ENCODE measurements around the gene NME4. TPM values are rescaled to one million over a fixed set of nuclear protein-coding genes. Genes with fewer than 3 reads are reported as not detected.
A peak's percentile ranks its signal among the peaks of the same experiment; 100 is the strongest.

NME4 gene
- total and polyA plus RNA-seq, 2 donors (not counting 1 experiment from before 2014, with no cell fraction given) = 48.7 to 61.9 TPM

- Histone ChIP-seq H3K79me2 (ENCODE audit: control insufficient read depth, insufficient read depth, low read length) (peaks cover 71% of the 10 kb centered on the region), H3K9me3 (ENCODE audit: control extremely low read depth in 1 of 3, control insufficient read depth in 2 of 3, insufficient read depth in 1 of 3, low read length in 2 of 3) (peaks cover 0 to 4% (median 0%) of the 10 kb centered on the region in 3 donors), H3K36me3 (replicated peaks in 1 of 2; ENCODE audit: control extremely low read depth in 1 of 2, control insufficient read depth in 1 of 2, extremely low read depth in 1 of 2, insufficient read depth in 2 of 2, low read length in 1 of 2) (peaks cover 2 to 22% of the 10 kb centered on the region in 2 experiments), H3K9ac (ENCODE audit: low read length) (no peak overlapping the region), H3K27me3 (replicated peaks in 1 of 4; ENCODE audit: control extremely low read depth in 1 of 4, control insufficient read depth in 3 of 4, insufficient read depth in 4 of 4, low read length in 3 of 4) (no peaks in the 10 kb centered on the region), H3K4me2 (replicated peaks; ENCODE audit: low read depth, low read length, poor library complexity, severe bottlenecking) (peak overlapping the region; percentile 11), H3K4me1 (ENCODE audit: control insufficient read depth in 2 of 2, insufficient read depth in 2 of 2, low read length in 2 of 2) (peaks cover 17 to 32% of the 10 kb centered on the region in 2 donors), H2AFZ (ENCODE audit: insufficient read depth, low read depth, low read length, poor library complexity, severe bottlenecking) (no peak overlapping the region), H4K20me1 (ENCODE audit: control insufficient read depth, insufficient read depth, low read length, poor library complexity, severe bottlenecking) (peaks cover 81% of the 10 kb centered on the region), H3K27ac (ENCODE audit: low read length in 2 of 2) (peak overlapping the region in 1 of 2 donors; percentile 9), H3K4me3 (ENCODE audit: control extremely low read depth in 1 of 5, extremely low read depth in 1 of 5, insufficient read depth in 1 of 5, low read depth in 2 of 5, low read length in 4 of 5) (no peak overlapping the region)
- ChIA-PET CTCF (interaction anchor here (0.7 to 2.3 kb wide), 2 partner anchors 73 to 242 kb away, joined by 3 to 6 read pairs; no protein-coding TSS in a partner anchor), POLR2A (interaction anchor here (0.6 kb wide), 1 partner anchor 10 kb away, joined by 3 read pairs; no protein-coding TSS in a partner anchor)
- Mint-ChIP-seq H3K9me3 (ENCODE audit: insufficient read depth) (no peaks in the 10 kb centered on the region), H3K4me1 (peaks cover 42% of the 10 kb centered on the region), H3K27ac (peak overlapping the region; percentile 79), H3K27me3 (no peaks in the 10 kb centered on the region), H3K4me3 (peak overlapping the region; percentile 6)
- TF ChIP-seq EZH2 (IDR thresholded peaks at IDR 0.05; ENCODE audit: borderline replicate concordance, insufficient read depth, low read depth, low read length, poor library complexity, severe bottlenecking) (no peak), CTCF (IDR thresholded peaks at IDR 0.05) (no peak)
- no peak for ATAC-seq (ENCODE audit: low read depth)
- WGBS (ENCODE audit: insufficient coverage) = 46% methylated on average over 4 of the region's 7 CpGs
- DNase-seq = peak; percentile 8
- intact Hi-C loops (cut with micrococcal nuclease) = no loop called here
These were observed 47.8 kb upstream of the NME4 start for GRCh38 chr16:349211-349610.

GRCh38 chr16:350203-350602 lies 46.8 kb upstream of the NME4 start:
- H3K4me2 ChIP-seq (replicated peaks; ENCODE audit: low read depth, low read length, poor library complexity, severe bottlenecking) = no peak overlapping the region
- DNase-seq = peak; percentile 6
- Mint-ChIP-seq H3K4me1 (peaks cover 40% of the 10 kb centered on the region), H3K4me3 (peak overlapping the region; percentile 67), H3K27ac (peak overlapping the region; percentile 16), H3K9me3 (ENCODE audit: insufficient read depth) (no peaks in the 10 kb centered on the region), H3K27me3 (no peaks in the 10 kb centered on the region)
- peaks cover 61% of the 10 kb centered on the region for H3K79me2 ChIP-seq (ENCODE audit: control insufficient read depth, insufficient read depth, low read length)
- POLR2A ChIA-PET = no interaction called here
- H4K20me1 ChIP-seq (ENCODE audit: control insufficient read depth, insufficient read depth, low read length, poor library complexity, severe bottlenecking) = peaks cover 72% of the 10 kb centered on the region
- no peak overlapping the region for H3K9ac ChIP-seq (ENCODE audit: low read length)
- TF ChIP-seq EZH2 (IDR thresholded peaks at IDR 0.05; ENCODE audit: borderline replicate concordance, insufficient read depth, low read depth, low read length, poor library complexity, severe bottlenecking) = no peak
- TF ChIP-seq CTCF (IDR thresholded peaks at IDR 0.05) = no peak
- WGBS (ENCODE audit: insufficient coverage) = 100% methylated on average over 5 of the region's 8 CpGs
- no peak overlapping the region for H3K4me3 ChIP-seq (ENCODE audit: control extremely low read depth in 1 of 5, extremely low read depth in 1 of 5, insufficient read depth in 1 of 5, low read depth in 2 of 5, low read length in 4 of 5)
- intact Hi-C loops (cut with micrococcal nuclease) = no loop called here
- CTCF ChIA-PET = interaction anchor here (1.5 to 2.3 kb wide), 2 partner anchors 232 to 243 kb away, joined by 6 to 7 read pairs; no protein-coding TSS in a partner anchor
- ATAC-seq (ENCODE audit: low read depth) = no peak
- H2AFZ ChIP-seq (ENCODE audit: insufficient read depth, low read depth, low read length, poor library complexity, severe bottlenecking) = no peak overlapping the region
- H3K27ac ChIP-seq (ENCODE audit: low read length in 2 of 2) = no peak overlapping the region
- peaks cover 17 to 32% of the 10 kb centered on the region in 2 donors for H3K4me1 ChIP-seq (ENCODE audit: control insufficient read depth in 2 of 2, insufficient read depth in 2 of 2, low read length in 2 of 2)
- no peaks in the 10 kb centered on the region for H3K27me3 ChIP-seq (replicated peaks in 1 of 4; ENCODE audit: control extremely low read depth in 1 of 4, control insufficient read depth in 3 of 4, insufficient read depth in 4 of 4, low read length in 3 of 4)
- H3K36me3 ChIP-seq (replicated peaks in 1 of 2; ENCODE audit: control extremely low read depth in 1 of 2, control insufficient read depth in 1 of 2, extremely low read depth in 1 of 2, insufficient read depth in 2 of 2, low read length in 1 of 2) = peaks cover 2 to 15% of the 10 kb centered on the region in 2 experiments
- peaks cover 0 to 4% (median 0%) of the 10 kb centered on the region in 3 donors for H3K9me3 ChIP-seq (ENCODE audit: control extremely low read depth in 1 of 3, control insufficient read depth in 2 of 3, insufficient read depth in 1 of 3, low read length in 2 of 3)
